ENCODE measurements around the gene LUZP2. TPM values are rescaled to one million over a fixed set of nuclear protein-coding genes. Genes with fewer than 3 reads are reported as not detected.
A peak's percentile ranks its signal among the peaks of the same experiment; 100 is the strongest.

LUZP2 gene
- total RNA-seq, 1 experiment from 2014 or later: 3.8 TPM

GRCh38 chr11:24773322-24773721 is 276.5 kb downstream of the LUZP2 start:
- Mint-ChIP-seq H3K4me3 (no peak overlapping the region), H3K27ac (no peak overlapping the region), H3K4me1 (peaks cover 5% of the 10 kb centered on the region; the same call in 1 of the 2 replicates), H3K9me3 (peaks cover 18% of the 10 kb centered on the region), H3K36me3 (peaks cover 7% of the 10 kb centered on the region), H3K27me3 (ENCODE audit: low read depth) (no peaks in the 10 kb centered on the region)
- CTCF ChIA-PET: no interaction called here
- POLR2A ChIA-PET: no interaction called here
- no peak for TF ChIP-seq SP1 (CRISPR knock-in tag; conservative IDR thresholded peaks at IDR 0.05)
- no peak for TF ChIP-seq ZNF121 (CRISPR knock-in tag; IDR thresholded peaks at IDR 0.05)
- no peak for TF ChIP-seq CREB1 (CRISPR knock-in tag; IDR thresholded peaks at IDR 0.05)
- no peak for TF ChIP-seq NR2C2 (CRISPR knock-in tag; IDR thresholded peaks at IDR 0.05)
- no peak for TF ChIP-seq CDX4 (CRISPR knock-in tag; IDR thresholded peaks at IDR 0.05; ENCODE audit: borderline replicate concordance)
- TF ChIP-seq ZNF423 (CRISPR knock-in tag; IDR thresholded peaks at IDR 0.05): no peak
- no peak for TF ChIP-seq ZNF425 (CRISPR knock-in tag; conservative IDR thresholded peaks at IDR 0.05)
- TF ChIP-seq ZNF396 (CRISPR knock-in tag; IDR thresholded peaks at IDR 0.05; ENCODE audit: borderline replicate concordance): no peak
- no peak for TF ChIP-seq CREM (CRISPR knock-in tag; IDR thresholded peaks at IDR 0.05)
- TF ChIP-seq ERG (CRISPR knock-in tag; IDR thresholded peaks at IDR 0.05): no peak
- TF ChIP-seq KAT7 (CRISPR knock-in tag; IDR thresholded peaks at IDR 0.05; ENCODE audit: borderline replicate concordance): no peak
- TF ChIP-seq GRHL2 (CRISPR knock-in tag; IDR thresholded peaks at IDR 0.05; ENCODE audit: insufficient replicate concordance, severe bottlenecking): no peak
- TF ChIP-seq OVOL2 (CRISPR knock-in tag; IDR thresholded peaks at IDR 0.05; ENCODE audit: borderline replicate concordance): no peak
- no peak for TF ChIP-seq ETV6 (CRISPR knock-in tag; IDR thresholded peaks at IDR 0.05)
- TF ChIP-seq NFYB (CRISPR knock-in tag; conservative IDR thresholded peaks at IDR 0.05; ENCODE audit: low read depth): no peak
- no peak for TF ChIP-seq RELA (CRISPR knock-in tag; IDR thresholded peaks at IDR 0.05; ENCODE audit: borderline replicate concordance)
- TF ChIP-seq MXD4 (CRISPR knock-in tag; IDR thresholded peaks at IDR 0.05; ENCODE audit: borderline replicate concordance): no peak
- TF ChIP-seq SMAD3 (CRISPR knock-in tag; IDR thresholded peaks at IDR 0.05; ENCODE audit: borderline replicate concordance): no peak
- TF ChIP-seq NFATC4 (CRISPR knock-in tag; IDR thresholded peaks at IDR 0.05): no peak
- no peak for TF ChIP-seq ZNF416 (CRISPR knock-in tag; IDR thresholded peaks at IDR 0.05)
- no peak for ATAC-seq
- DNase-seq (ENCODE audit: low spot score): no peak

GRCh38 chr11:24779791-24780190 is 282.9 kb downstream of the LUZP2 start:
- Mint-ChIP-seq H3K9me3 (no peaks in the 10 kb centered on the region), H3K4me1 (peaks cover 33% of the 10 kb centered on the region), H3K36me3 (no peaks in the 10 kb centered on the region), H3K4me3 (no peak overlapping the region), H3K27me3 (ENCODE audit: low read depth) (no peaks in the 10 kb centered on the region), H3K27ac (no peak overlapping the region)
- DNase-seq (ENCODE audit: low spot score): no peak
- ChIA-PET CTCF (interaction anchor here (0.9 kb wide), 1 partner anchor 21 kb away, joined by 3 read pairs; no protein-coding TSS in a partner anchor), POLR2A (no interaction called here)
- ATAC-seq: peak; percentile 78
- TF ChIP-seq ZNF512 (CRISPR knock-in tag; IDR thresholded peaks at IDR 0.05; ENCODE audit: borderline replicate concordance) (no peak), PREB (CRISPR knock-in tag; IDR thresholded peaks at IDR 0.05; ENCODE audit: borderline replicate concordance) (no peak), ZBTB21 (CRISPR knock-in tag; IDR thresholded peaks at IDR 0.05; ENCODE audit: borderline replicate concordance) (no peak), AFF4 (CRISPR knock-in tag; IDR thresholded peaks at IDR 0.05; ENCODE audit: borderline replicate concordance) (no peak), IRF2 (CRISPR knock-in tag; IDR thresholded peaks at IDR 0.05; ENCODE audit: borderline replicate concordance, low read depth) (no peak), ZNF121 (CRISPR knock-in tag; IDR thresholded peaks at IDR 0.05) (no peak), CDX4 (CRISPR knock-in tag; IDR thresholded peaks at IDR 0.05; ENCODE audit: borderline replicate concordance) (no peak), SP1 (CRISPR knock-in tag; conservative IDR thresholded peaks at IDR 0.05) (no peak), ZNF416 (CRISPR knock-in tag; IDR thresholded peaks at IDR 0.05) (no peak)
